Endodermal cell (in vitro differentiated cells): ENCODE measurements around the gene MRO. TPM values are rescaled to one million over a fixed set of nuclear protein-coding genes. Genes with fewer than 3 reads are reported as not detected.

Experiments
- DNase-seq: peaks from one replicate; pipeline ENCODE4 v3.0.0-alpha.2; 2017
- H3K27ac ChIP-seq: 2 replicates; pipeline ENCODE4 v1.5.1; 2013; ENCODE audit warnings: mild to moderate bottlenecking, low read depth, low read length, moderate library complexity
- H3K27me3 ChIP-seq: 2 replicates; pipeline ENCODE4 v1.6.1; 2013; ENCODE audit warnings: mild to moderate bottlenecking, low read length, moderate library complexity; ENCODE audit not compliant: insufficient read depth, control insufficient read depth, poor library complexity, severe bottlenecking
- H3K36me3 ChIP-seq: 2 replicates; pipeline ENCODE4 v1.7.0; 2013; ENCODE audit warnings: mild to moderate bottlenecking, low read length, moderate library complexity; ENCODE audit not compliant: control insufficient read depth, insufficient read depth
- H3K4me1 ChIP-seq: one replicate; pipeline ENCODE4 v1.7.0; 2013; ENCODE audit warnings: low read length; ENCODE audit not compliant: control insufficient read depth, insufficient read depth
- H3K4me3 ChIP-seq: 2 replicates; pipeline ENCODE4 v1.5.1; 2013; ENCODE audit warnings: mild to moderate bottlenecking, low read length, moderate library complexity
- H3K9ac ChIP-seq: 2 replicates; pipeline ENCODE4 v1.6.1; 2013; ENCODE audit warnings: mild to moderate bottlenecking, low read length, moderate library complexity; ENCODE audit not compliant: poor library complexity, severe bottlenecking; ENCODE audit errors: extremely low read depth
- H3K9me3 ChIP-seq: 2 replicates; pipeline ENCODE4 v1.6.1; 2013; ENCODE audit warnings: mild to moderate bottlenecking, low read length, moderate library complexity; ENCODE audit not compliant: control insufficient read depth
- H3K27ac Mint-ChIP-seq: 2 replicates; pipeline ENCODE4 v1.8.0; 2020; ENCODE audit warnings: mixed read lengths
- H3K27me3 Mint-ChIP-seq: 2 replicates; pipeline ENCODE4 v1.8.0; 2021; ENCODE audit warnings: mild to moderate bottlenecking, mixed read lengths; ENCODE audit not compliant: insufficient read depth
- H3K36me3 Mint-ChIP-seq: 2 replicates; pipeline ENCODE4 v1.8.0; 2020; ENCODE audit warnings: low read depth, mixed read lengths
- H3K4me1 Mint-ChIP-seq: 2 replicates; pipeline ENCODE4 v1.8.0; 2020; ENCODE audit warnings: mixed read lengths
- H3K4me3 Mint-ChIP-seq: 2 replicates; pipeline ENCODE4 v1.8.0; 2020; ENCODE audit warnings: mild to moderate bottlenecking, moderate library complexity, mixed read lengths
- H3K9me3 Mint-ChIP-seq: 2 replicates; pipeline ENCODE4 v1.8.0; 2020; ENCODE audit warnings: mild to moderate bottlenecking, mixed read lengths
- WGBS, 2 experiments: methylation state at CpG; one replicate each; pipeline versions ENCODE4 v1.1.5 to v1.1.7; 2013; ENCODE audit warnings: missing lambda C conversion rate in 2 of 2, mixed read lengths in 1 of 2; ENCODE audit not compliant: insufficient coverage in 1 of 2, insufficient read length in 1 of 2; 5-methylcytosine and 5-hydroxymethylcytosine counted together
- total RNA-seq, 2 donors: library from RNA; stranded (reverse); fragmentation: NEBNext Ultra II Directional in 1 of 2; extraction: Animal tissue kit (Norgen Biotek cat#: 25700) in 1 of 2; gene quantifications; 2 replicates in 1 of 2; 3 replicates in 1 of 2; pipeline ENCODE4 v1.2.1, GENCODE V29; 2021
- TF ChIP-seq, protein P1 (sequence below): fragments of 200-600 bp; sonication (generic); conservative IDR thresholded peaks from 2 replicates; pipeline ENCODE4 v1.5.0; 2021; ENCODE audit warnings: antibody characterized with exemption, mild to moderate bottlenecking

Gene MRO
- total RNA-seq, 2 donors from 2014 or later = 0.35 to 0.55 TPM

GRCh38 chr18:50806208-50806616 is 13.6 kb downstream of the MRO start:
- Histone ChIP-seq H3K27me3 (no peaks in the 10 kb centered on the region), H3K4me3 (no peak overlapping the region), H3K9ac (no peak overlapping the region), H3K27ac (no peak overlapping the region), H3K9me3 (no peaks in the 10 kb centered on the region), H3K36me3 (no peaks in the 10 kb centered on the region), H3K4me1 (no peaks in the 10 kb centered on the region)
- H3K27ac Mint-ChIP-seq = no peak overlapping the region
- H3K4me1 Mint-ChIP-seq = peaks cover 13% of the 10 kb centered on the region
- TF ChIP-seq, protein P1, sequence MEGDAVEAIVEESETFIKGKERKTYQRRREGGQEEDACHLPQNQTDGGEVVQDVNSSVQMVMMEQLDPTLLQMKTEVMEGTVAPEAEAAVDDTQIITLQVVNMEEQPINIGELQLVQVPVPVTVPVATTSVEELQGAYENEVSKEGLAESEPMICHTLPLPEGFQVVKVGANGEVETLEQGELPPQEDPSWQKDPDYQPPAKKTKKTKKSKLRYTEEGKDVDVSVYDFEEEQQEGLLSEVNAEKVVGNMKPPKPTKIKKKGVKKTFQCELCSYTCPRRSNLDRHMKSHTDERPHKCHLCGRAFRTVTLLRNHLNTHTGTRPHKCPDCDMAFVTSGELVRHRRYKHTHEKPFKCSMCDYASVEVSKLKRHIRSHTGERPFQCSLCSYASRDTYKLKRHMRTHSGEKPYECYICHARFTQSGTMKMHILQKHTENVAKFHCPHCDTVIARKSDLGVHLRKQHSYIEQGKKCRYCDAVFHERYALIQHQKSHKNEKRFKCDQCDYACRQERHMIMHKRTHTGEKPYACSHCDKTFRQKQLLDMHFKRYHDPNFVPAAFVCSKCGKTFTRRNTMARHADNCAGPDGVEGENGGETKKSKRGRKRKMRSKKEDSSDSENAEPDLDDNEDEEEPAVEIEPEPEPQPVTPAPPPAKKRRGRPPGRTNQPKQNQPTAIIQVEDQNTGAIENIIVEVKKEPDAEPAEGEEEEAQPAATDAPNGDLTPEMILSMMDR = no peak
- peaks cover 2% of the 10 kb centered on the region for H3K9me3 Mint-ChIP-seq
- DNase-seq = peak; percentile 70
- no peaks in the 10 kb centered on the region for H3K36me3 Mint-ChIP-seq
- no peaks in the 10 kb centered on the region for H3K27me3 Mint-ChIP-seq
- 80 to 88% methylated on average over 8 to 15 of the region's 15 CpGs for WGBS, 2 experiments
- H3K4me3 Mint-ChIP-seq = no peak overlapping the region

DNA sequence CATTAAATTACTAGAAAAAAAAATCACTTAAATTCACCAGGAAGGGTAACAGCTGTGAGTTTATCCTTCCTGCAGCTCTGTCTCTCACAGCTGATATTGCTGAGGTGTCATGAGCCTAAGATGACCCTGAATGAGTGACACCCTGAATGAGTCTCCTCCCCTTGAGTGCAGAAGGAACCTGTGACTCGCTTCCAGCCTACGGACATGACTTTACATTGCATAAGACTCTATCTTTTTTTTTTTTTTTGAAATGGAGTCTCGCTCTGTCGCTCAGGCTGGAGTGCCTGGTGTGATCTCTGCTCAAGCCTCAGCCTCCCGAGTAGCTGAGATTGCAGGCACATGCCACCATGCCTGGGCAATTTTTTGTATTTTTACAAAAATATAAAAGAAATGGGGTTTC is 14.1 kb downstream of the MRO start:
- Histone ChIP-seq H3K9me3 (no peaks in the 10 kb centered on the region), H3K4me1 (no peaks in the 10 kb centered on the region), H3K36me3 (no peaks in the 10 kb centered on the region), H3K27ac (no peak overlapping the region), H3K4me3 (no peak overlapping the region), H3K9ac (no peak overlapping the region), H3K27me3 (no peaks in the 10 kb centered on the region)
- 84 to 89% methylated on average over 2 to 5 of the region's 5 CpGs for WGBS, 2 experiments
- H3K4me1 Mint-ChIP-seq = peaks cover 13% of the 10 kb centered on the region
- H3K27me3 Mint-ChIP-seq = no peaks in the 10 kb centered on the region
- no peaks in the 10 kb centered on the region for H3K36me3 Mint-ChIP-seq
- TF ChIP-seq, protein P1 = no peak
- no peak for DNase-seq
- no peaks in the 10 kb centered on the region for H3K9me3 Mint-ChIP-seq
- H3K27ac Mint-ChIP-seq = no peak overlapping the region
- H3K4me3 Mint-ChIP-seq = no peak overlapping the region

GRCh38 chr18:50803592-50803991 is 16.2 kb downstream of the MRO start:
- H3K4me3 ChIP-seq = no peak overlapping the region
- TF ChIP-seq, protein P1 = no peak
- Mint-ChIP-seq H3K27me3 (no peaks in the 10 kb centered on the region), H3K9me3 (no peaks in the 10 kb centered on the region), H3K36me3 (no peaks in the 10 kb centered on the region), H3K4me3 (no peak overlapping the region), H3K27ac (no peak overlapping the region), H3K4me1 (peaks cover 13% of the 10 kb centered on the region)
- WGBS, 2 experiments = 94 to 98% methylated on average over 11 of the region's 11 CpGs
- H3K9ac ChIP-seq = no peak overlapping the region
- no peak overlapping the region for H3K27ac ChIP-seq
- no peaks in the 10 kb centered on the region for H3K4me1 ChIP-seq
- H3K36me3 ChIP-seq = no peaks in the 10 kb centered on the region
- DNase-seq = no peak
- no peaks in the 10 kb centered on the region for H3K27me3 ChIP-seq
- H3K9me3 ChIP-seq = no peaks in the 10 kb centered on the region
